Upper lobe of left lung (tissue), 6 donors: ENCODE measurements around the gene ARHGAP45. TPM values are rescaled to one million over a fixed set of nuclear protein-coding genes. Genes with fewer than 3 reads are reported as not detected.

ENCODE experiments used
- ATAC-seq, 2 donors: fragments of 200-7000 bp; cut with Tn5 transposase; one replicate each; pipeline ENCODE4 v1.9.1; 2022; ENCODE audit warnings: mild to moderate bottlenecking in 2 of 2, moderate library complexity in 2 of 2; ENCODE audit not compliant: low FRiP score in 2 of 2
- DNase-seq, 2 donors: peaks; one replicate each; pipeline ENCODE4 v3.0.0-alpha.2; 2019 to 2020
- H3K27ac ChIP-seq, 4 donors: fragments of 200-600 bp; sonication (generic); one replicate each; pipeline ENCODE4 v1.5.1; 2016 to 2019
- H3K27me3 ChIP-seq, 4 donors: fragments of 200-600 bp; sonication (generic); one replicate each; pipeline ENCODE4 v1.5.1; 2017 to 2019
- H3K36me3 ChIP-seq, 4 donors: fragments of 200-600 bp; sonication (generic); one replicate each; pipeline ENCODE4 v1.5.1; 2016 to 2019
- H3K4me1 ChIP-seq, 4 donors: fragments of 200-600 bp; sonication (generic); one replicate each; pipeline ENCODE4 v1.5.1; 2018 to 2019
- H3K4me3 ChIP-seq, 4 donors: fragments of 200-600 bp; sonication (generic); one replicate each; pipeline ENCODE4 v1.5.1; 2017 to 2019; ENCODE audit warnings: mild to moderate bottlenecking in 2 of 4, moderate library complexity in 1 of 4
- H3K9me3 ChIP-seq, 4 donors: fragments of 200-600 bp; sonication (generic); one replicate each; pipeline ENCODE4 v1.5.1; 2018 to 2019
- CTCF ChIP-seq, 6 experiments: fragments of 450-650 bp in 4 of 6; fragments of 200-600 bp in 2 of 6; sonication (generic) in 2 of 6; IDR thresholded peaks; one replicate each; pipeline ENCODE4 v1.5.1; 2016 to 2019; ENCODE audit warnings: antibody characterized with exemption in 6 of 6
- EP300 ChIP-seq, 4 donors: sonication (generic); formaldehyde crosslinking; IDR thresholded peaks; one replicate each; pipeline ENCODE4 v1.5.1; 2017; ENCODE audit warnings: antibody characterized with exemption in 4 of 4, control low read depth in 2 of 4
- POLR2A ChIP-seq, 4 donors: fragments of 450-650 bp; IDR thresholded peaks; one replicate each; pipeline ENCODE4 v1.5.1; 2016 to 2017; ENCODE audit warnings: antibody characterized with exemption in 4 of 4, mild to moderate bottlenecking in 2 of 4
- POLR2AphosphoS5 ChIP-seq, 2 donors: sonication (generic); formaldehyde crosslinking; IDR thresholded peaks; one replicate each; pipeline ENCODE4 v1.5.1; 2017; ENCODE audit warnings: antibody characterized with exemption in 2 of 2
- WGBS, 2 donors: methylation state at CpG; one replicate each; pipeline ENCODE4 v1.1.5; 2017 to 2018; 5-methylcytosine and 5-hydroxymethylcytosine counted together
- total RNA-seq, 6 donors: library from RNA; depleted of rRNA in 4 of 6; stranded (reverse); fragments of >200 nt in 4 of 6; gene quantifications; one replicate each; pipeline versions ENCODE4 v1.1.0 to v1.2.1, GENCODE V29; 2016 to 2021
- donor health status: DM: no; HTN: no; CAD: no; lungs with moderate emphysema.
- donor health status: DM: no; HTN: yes; CAD: no; lungs with severe emphysema.

Gene ARHGAP45
- total RNA-seq, 6 donors from 2014 or later = 91.6 to 332 (median 123) TPM

- H3K9me3 ChIP-seq = no peaks in the 10 kb centered on the region
- DNase-seq (peak in 1 of 2 donors; percentile 81), ATAC-seq (no peak)
- H3K4me3 ChIP-seq = no peak overlapping the region
- H3K27ac ChIP-seq = no peak overlapping the region
- peaks cover 36 to 59% (median 46%) of the 10 kb centered on the region in 4 donors for H3K4me1 ChIP-seq
- H3K27me3 ChIP-seq = no peaks in the 10 kb centered on the region
- TF ChIP-seq EP300 (IDR thresholded peaks at IDR 0.05) (no peak), POLR2AphosphoS5 (IDR thresholded peaks at IDR 0.05) (no peak), CTCF (IDR thresholded peaks at IDR 0.05) (no peak), POLR2A (IDR thresholded peaks at IDR 0.05) (no peak)
- WGBS, 2 donors = 93 to 97% methylated on average over 36 of the region's 54 CpGs
- peaks cover 29 to 93% (median 91%) of the 10 kb centered on the region in 4 donors for H3K36me3 ChIP-seq
Observed at GRCh38 chr19:1109697-1110671, 43.0 kb downstream of the ARHGAP45 start.

- WGBS, 2 donors = 89 to 93% methylated on average over 11 to 15 of the region's 18 CpGs
- Histone ChIP-seq H3K4me1 (peaks cover 26 to 49% (median 36%) of the 10 kb centered on the region in 4 donors), H3K9me3 (no peaks in the 10 kb centered on the region), H3K27ac (peak overlapping the region in 2 of 4 donors; percentile 83 to 88), H3K27me3 (no peaks in the 10 kb centered on the region), H3K36me3 (peaks cover 36 to 99% (median 96%) of the 10 kb centered on the region in 4 donors), H3K4me3 (no peak overlapping the region)
- no peak for TF ChIP-seq POLR2AphosphoS5 (IDR thresholded peaks at IDR 0.05)
- no peak for TF ChIP-seq CTCF (IDR thresholded peaks at IDR 0.05)
- no peak for TF ChIP-seq EP300 (IDR thresholded peaks at IDR 0.05)
- no peak for ATAC-seq
- DNase-seq = peak in 1 of 2 donors; percentile 60
Observed at GRCh38 chr19:1110809-1111640, 44.1 kb downstream of the ARHGAP45 start.

- Histone ChIP-seq H3K4me1 (peaks cover 22 to 41% (median 29%) of the 10 kb centered on the region in 4 donors), H3K27ac (peak overlapping the region in 3 of 4 donors; percentile 18 to 88 (median 83)), H3K9me3 (no peaks in the 10 kb centered on the region), H3K36me3 (peaks cover 41 to 99% (median 96%) of the 10 kb centered on the region in 4 donors), H3K27me3 (no peaks in the 10 kb centered on the region), H3K4me3 (no peak overlapping the region)
- WGBS, 2 donors = 67 to 81% methylated on average over 3 to 7 of the region's 18 CpGs
- ATAC-seq = no peak
- TF ChIP-seq POLR2AphosphoS5 (IDR thresholded peaks at IDR 0.05) (no peak), POLR2A (IDR thresholded peaks at IDR 0.05) (no peak), EP300 (IDR thresholded peaks at IDR 0.05) (no peak), CTCF (IDR thresholded peaks at IDR 0.05) (no peak)
- DNase-seq = no peak
Observed at GRCh38 chr19:1111641-1112267, 44.8 kb downstream of the ARHGAP45 start.

- 87 to 91% methylated on average over 34 to 36 of the region's 71 CpGs for WGBS, 2 donors
- peak overlapping the region; percentile 18 to 88 (median 80) for H3K27ac ChIP-seq
- no peak overlapping the region for H3K4me3 ChIP-seq
Observed at GRCh38 chr19:1112268-1113029, 45.5 kb downstream of the ARHGAP45 start.

More at GRCh38 chr19:1112268-1113029, 45.5 kb downstream of the ARHGAP45 start:
- H3K36me3 ChIP-seq = peaks cover 41 to 99% (median 96%) of the 10 kb centered on the region in 4 donors
- peak; percentile 82 to 93 for DNase-seq
- H3K4me1 ChIP-seq = peaks cover 21 to 36% (median 23%) of the 10 kb centered on the region in 4 donors
- TF ChIP-seq POLR2A (IDR thresholded peaks at IDR 0.05) (no peak), EP300 (IDR thresholded peaks at IDR 0.05) (no peak), POLR2AphosphoS5 (IDR thresholded peaks at IDR 0.05) (no peak), CTCF (IDR thresholded peaks at IDR 0.05) (no peak)
- no peaks in the 10 kb centered on the region for H3K9me3 ChIP-seq
- H3K27me3 ChIP-seq = no peaks in the 10 kb centered on the region
- peak; percentile 39 to 62 for ATAC-seq
